ENCODE measurements around the gene IST1.

DNA sequence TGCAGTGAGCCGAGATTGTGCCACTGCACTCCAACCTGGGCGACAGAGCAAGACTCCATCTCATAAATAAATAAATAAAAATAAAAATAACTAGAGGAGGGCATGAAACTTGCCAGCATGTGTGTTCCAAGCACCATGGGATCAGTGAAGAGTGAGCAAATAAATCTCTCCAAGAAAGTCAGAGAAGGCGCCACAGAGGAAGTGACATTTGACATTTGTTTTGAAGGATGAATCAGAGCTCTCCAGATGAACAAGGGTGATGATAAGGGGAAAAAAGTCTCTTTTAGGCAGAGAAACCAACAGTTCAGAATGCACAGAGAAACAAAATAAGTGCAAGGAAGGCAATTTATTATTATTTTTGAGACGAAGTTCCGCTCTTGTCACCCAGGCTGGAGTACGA is 50.3 kb downstream of the IST1 start:
- TF ChIP-seq, protein P1, sequence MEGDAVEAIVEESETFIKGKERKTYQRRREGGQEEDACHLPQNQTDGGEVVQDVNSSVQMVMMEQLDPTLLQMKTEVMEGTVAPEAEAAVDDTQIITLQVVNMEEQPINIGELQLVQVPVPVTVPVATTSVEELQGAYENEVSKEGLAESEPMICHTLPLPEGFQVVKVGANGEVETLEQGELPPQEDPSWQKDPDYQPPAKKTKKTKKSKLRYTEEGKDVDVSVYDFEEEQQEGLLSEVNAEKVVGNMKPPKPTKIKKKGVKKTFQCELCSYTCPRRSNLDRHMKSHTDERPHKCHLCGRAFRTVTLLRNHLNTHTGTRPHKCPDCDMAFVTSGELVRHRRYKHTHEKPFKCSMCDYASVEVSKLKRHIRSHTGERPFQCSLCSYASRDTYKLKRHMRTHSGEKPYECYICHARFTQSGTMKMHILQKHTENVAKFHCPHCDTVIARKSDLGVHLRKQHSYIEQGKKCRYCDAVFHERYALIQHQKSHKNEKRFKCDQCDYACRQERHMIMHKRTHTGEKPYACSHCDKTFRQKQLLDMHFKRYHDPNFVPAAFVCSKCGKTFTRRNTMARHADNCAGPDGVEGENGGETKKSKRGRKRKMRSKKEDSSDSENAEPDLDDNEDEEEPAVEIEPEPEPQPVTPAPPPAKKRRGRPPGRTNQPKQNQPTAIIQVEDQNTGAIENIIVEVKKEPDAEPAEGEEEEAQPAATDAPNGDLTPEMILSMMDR (IDR thresholded peaks at IDR 0.05; ENCODE audit: low read depth, low read length): no peak
- TF ChIP-seq, protein P2, sequence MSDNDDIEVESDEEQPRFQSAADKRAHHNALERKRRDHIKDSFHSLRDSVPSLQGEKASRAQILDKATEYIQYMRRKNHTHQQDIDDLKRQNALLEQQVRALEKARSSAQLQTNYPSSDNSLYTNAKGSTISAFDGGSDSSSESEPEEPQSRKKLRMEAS (IDR thresholded peaks at IDR 0.05; ENCODE audit: low read depth, low read length): no peak
- TF ChIP-seq POLR2A (IDR thresholded peaks at IDR 0.05; ENCODE audit: extremely low read depth, insufficient read length): no peak
